ENCODE measurements around the gene HOXA10.

HOXA10 gene

GRCh38 chr7:27131390-27131819, 42.7 kb downstream of the HOXA10 start:
- Histone ChIP-seq H3K27ac (replicated peaks) (peak overlapping the region; percentile 67), H3K27me3 (ENCODE audit: insufficient read depth, poor library complexity, severe bottlenecking) (no peaks in the 10 kb centered on the region), H3K4me3 (replicated peaks; ENCODE audit: insufficient read depth, low read length) (peak overlapping the region; percentile 50)
- DNase-seq (ENCODE audit: low read depth in 1 of 2, low spot score in 1 of 2) = no peak
- TF ChIP-seq REST (IDR thresholded peaks at IDR 0.05; ENCODE audit: insufficient replicate concordance, low read depth) = no peak
- no peak for TF ChIP-seq POLR2AphosphoS5 (IDR thresholded peaks at IDR 0.05; ENCODE audit: low read depth)
- no peak for TF ChIP-seq GABPA (IDR thresholded peaks at IDR 0.05; ENCODE audit: low read depth)
- no peak for TF ChIP-seq CTCF (IDR thresholded peaks at IDR 0.05; ENCODE audit: insufficient read depth, low read length)
- no peak for TF ChIP-seq SPI1 (IDR thresholded peaks at IDR 0.05; ENCODE audit: borderline replicate concordance, low read depth)

- Histone ChIP-seq H3K4me3 (replicated peaks; ENCODE audit: insufficient read depth, low read length) (peak within 1 kb of the TSS; percentile 50), H3K27me3 (ENCODE audit: insufficient read depth, poor library complexity, severe bottlenecking) (peaks cover 4% of the 10 kb centered on the region), H3K27ac (replicated peaks) (peak within 1 kb of the TSS; percentile 67)
- peak; percentile 51 to 78 for DNase-seq (ENCODE audit: low read depth in 1 of 2, low spot score in 1 of 2)
- TF ChIP-seq SPI1 (IDR thresholded peaks at IDR 0.05; ENCODE audit: borderline replicate concordance, low read depth) (no peak), POLR2AphosphoS5 (IDR thresholded peaks at IDR 0.05; ENCODE audit: low read depth) (peak; percentile 67), CTCF (IDR thresholded peaks at IDR 0.05; ENCODE audit: insufficient read depth, low read length) (no peak), REST (IDR thresholded peaks at IDR 0.05; ENCODE audit: insufficient replicate concordance, low read depth) (no peak), GABPA (IDR thresholded peaks at IDR 0.05; ENCODE audit: low read depth) (no peak)
These were observed 43.4 kb downstream of the HOXA10 start, which contains the start of gene HOXA4 for GRCh38 chr7:27130540-27131389. TSS of gene HOXA4 (minus strand) at chr7:27130757. CDS start at chr7:27130733, 24 bp downstream.

- DNase-seq (ENCODE audit: low read depth in 1 of 2, low spot score in 1 of 2) = no peak
- H3K27me3 ChIP-seq (ENCODE audit: insufficient read depth, poor library complexity, severe bottlenecking) = peaks cover 4% of the 10 kb centered on the region
- no peak for TF ChIP-seq SPI1 (IDR thresholded peaks at IDR 0.05; ENCODE audit: borderline replicate concordance, low read depth)
- no peak overlapping the region for H3K27ac ChIP-seq (replicated peaks)
- H3K4me3 ChIP-seq (replicated peaks; ENCODE audit: insufficient read depth, low read length) = peak overlapping the region; percentile 50
These were observed 44.2 kb downstream of the HOXA10 start for GRCh38 chr7:27129729-27130539.
